ENCODE measurements around the gene LGALS4. TPM values are rescaled to one million over a fixed set of nuclear protein-coding genes. Genes with fewer than 3 reads are reported as not detected.
"Not testable (repeated sequence)": the region's sequence is repeated elsewhere in the genome, so short reads cannot be mapped to it uniquely, and the experiment has no call there.

The LGALS4 gene
- polyA plus RNA-seq, 4 donors, result 1,130 to 3,807 (median 2,480) TPM

DNA sequence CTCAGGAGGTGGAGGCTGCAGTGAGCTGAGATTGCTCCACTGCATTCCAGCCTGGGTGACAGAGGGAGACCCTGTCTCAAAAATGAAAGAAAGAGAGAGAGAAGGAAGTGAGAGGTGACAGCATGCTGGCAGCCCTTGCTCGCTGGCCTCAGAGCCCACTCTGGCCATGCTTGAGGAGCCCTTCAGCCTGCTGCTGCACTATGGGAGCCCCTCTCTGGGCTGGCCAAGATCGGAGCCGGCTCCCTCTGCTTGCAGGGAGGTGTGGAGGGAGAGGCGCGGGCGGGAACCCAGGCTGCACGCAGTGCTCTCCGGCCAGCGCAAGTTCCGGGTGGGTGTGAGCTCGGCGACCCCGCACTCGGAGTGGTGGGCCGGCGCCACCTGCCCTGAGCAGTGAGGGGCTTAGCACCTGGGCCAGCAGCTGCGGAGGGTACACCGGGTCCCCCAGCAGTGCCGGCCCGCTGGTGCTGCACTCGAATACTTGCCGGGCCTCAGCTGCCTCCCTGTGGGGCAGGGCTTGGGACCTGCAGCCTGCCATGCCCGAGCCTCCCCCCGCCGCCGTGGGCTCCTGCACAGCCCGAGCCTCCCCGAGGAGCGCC is 8.6 kb upstream of the LGALS4 start:
- H3K27ac ChIP-seq (ENCODE audit: low read depth in 1 of 3, low read length in 2 of 3), result peak overlapping the region; percentile 48 to 87 (median 84)
- not testable (repeated sequence) for DNase-seq; FAIRE-seq; H3K27me3 ChIP-seq (ENCODE audit: control insufficient read depth in 3 of 3, insufficient read depth in 3 of 3, low read length in 3 of 3); H3K9me3 ChIP-seq (ENCODE audit: control insufficient read depth in 2 of 2, insufficient read depth in 1 of 2, low read depth in 1 of 2, low read length in 1 of 2)
- 92 to 95% (median 94%) methylated on average over 16 to 29 of the region's 29 CpGs for WGBS, 3 donors
- H3K4me1 ChIP-seq (ENCODE audit: control insufficient read depth in 3 of 3, insufficient read depth in 2 of 3, low read depth in 1 of 3, low read length in 2 of 3), result peaks cover 3 to 59% (median 6%) of the 10 kb centered on the region in 3 donors
- peaks cover 0 to 60% (median 8%) of the 10 kb centered on the region in 3 donors for H3K36me3 ChIP-seq (ENCODE audit: control insufficient read depth in 3 of 3, insufficient read depth in 2 of 3, low read depth in 1 of 3, low read length in 3 of 3)
- H3K4me3 ChIP-seq (ENCODE audit: low read depth in 1 of 3, low read length in 3 of 3), result peak overlapping the region in 1 of 3 donors; percentile 42

GRCh38 chr19:38819231-38819920 is 6.6 kb upstream of the LGALS4 start:
- DNase-seq, result peak; percentile 95 to 98
- peak overlapping the region; percentile 75 to 84 (median 79) for H3K27ac ChIP-seq (ENCODE audit: low read depth in 1 of 3, low read length in 2 of 3)
- peaks cover 0 to 75% (median 10%) of the 10 kb centered on the region in 3 donors for H3K36me3 ChIP-seq (ENCODE audit: control insufficient read depth in 3 of 3, insufficient read depth in 2 of 3, low read depth in 1 of 3, low read length in 3 of 3)
- peaks cover 0 to 2% of the 10 kb centered on the region in 2 donors for H3K9me3 ChIP-seq (ENCODE audit: control insufficient read depth in 2 of 2, insufficient read depth in 1 of 2, low read depth in 1 of 2, low read length in 1 of 2)
- no peak for FAIRE-seq
- no peaks in the 10 kb centered on the region for H3K27me3 ChIP-seq (ENCODE audit: control insufficient read depth in 3 of 3, insufficient read depth in 3 of 3, low read length in 3 of 3)
- H3K4me3 ChIP-seq (ENCODE audit: low read depth in 1 of 3, low read length in 3 of 3), result peak overlapping the region in 1 of 3 donors; percentile 17
- H3K4me1 ChIP-seq (ENCODE audit: control insufficient read depth in 3 of 3, insufficient read depth in 2 of 3, low read depth in 1 of 3, low read length in 2 of 3), result peaks cover 3 to 64% (median 10%) of the 10 kb centered on the region in 3 donors
- WGBS, 3 donors, result 17 to 63% (median 53%) methylated on average over 13 of the region's 13 CpGs

DNA sequence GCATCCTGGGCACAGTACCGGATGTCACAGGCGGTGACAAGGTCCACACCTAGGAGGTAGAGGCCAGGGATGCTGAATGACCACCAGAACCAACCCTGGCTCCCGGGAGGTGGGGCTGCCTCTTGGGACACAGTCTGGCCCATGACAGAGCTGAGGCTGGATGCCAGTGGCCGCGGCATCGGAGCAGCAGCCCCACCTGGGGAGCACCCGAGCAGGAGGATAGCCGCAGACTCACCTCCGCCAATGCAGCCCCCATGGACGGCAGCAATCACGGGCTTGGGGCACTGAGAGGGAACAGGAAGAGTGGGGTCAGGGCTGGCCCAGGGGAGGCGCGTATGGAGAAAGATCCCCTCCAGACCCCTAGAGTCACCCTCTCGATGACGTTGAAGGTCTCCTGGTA is 4.3 kb upstream of the LGALS4 start:
- Histone ChIP-seq H3K9me3 (ENCODE audit: control insufficient read depth in 2 of 2, insufficient read depth in 1 of 2, low read depth in 1 of 2, low read length in 1 of 2) (peaks cover 0 to 2% of the 10 kb centered on the region in 2 donors), H3K4me3 (ENCODE audit: low read depth in 1 of 3, low read length in 3 of 3) (no peak overlapping the region), H3K27ac (ENCODE audit: low read depth in 1 of 3, low read length in 2 of 3) (peak overlapping the region in 1 of 3 donors; percentile 94), H3K36me3 (ENCODE audit: control insufficient read depth in 3 of 3, insufficient read depth in 2 of 3, low read depth in 1 of 3, low read length in 3 of 3) (peaks cover 0 to 74% (median 10%) of the 10 kb centered on the region in 3 donors), H3K4me1 (ENCODE audit: control insufficient read depth in 3 of 3, insufficient read depth in 2 of 3, low read depth in 1 of 3, low read length in 2 of 3) (peaks cover 3 to 81% (median 10%) of the 10 kb centered on the region in 3 donors), H3K27me3 (ENCODE audit: control insufficient read depth in 3 of 3, insufficient read depth in 3 of 3, low read length in 3 of 3) (no peaks in the 10 kb centered on the region)
- WGBS, 3 donors, result 89 to 94% (median 92%) methylated on average over 15 of the region's 15 CpGs
- DNase-seq (no peak), FAIRE-seq (no peak)

GRCh38 chr19:38816131-38816750 is 3.5 kb upstream of the LGALS4 start:
- WGBS, 3 donors, result 91 to 94% (median 91%) methylated on average over 15 to 18 of the region's 18 CpGs
- Histone ChIP-seq H3K4me1 (ENCODE audit: control insufficient read depth in 3 of 3, insufficient read depth in 2 of 3, low read depth in 1 of 3, low read length in 2 of 3) (peaks cover 3 to 80% (median 10%) of the 10 kb centered on the region in 3 donors), H3K27me3 (ENCODE audit: control insufficient read depth in 3 of 3, insufficient read depth in 3 of 3, low read length in 3 of 3) (no peaks in the 10 kb centered on the region), H3K4me3 (ENCODE audit: low read depth in 1 of 3, low read length in 3 of 3) (no peak overlapping the region), H3K36me3 (ENCODE audit: control insufficient read depth in 3 of 3, insufficient read depth in 2 of 3, low read depth in 1 of 3, low read length in 3 of 3) (peaks cover 0 to 72% (median 10%) of the 10 kb centered on the region in 3 donors), H3K9me3 (ENCODE audit: control insufficient read depth in 2 of 2, insufficient read depth in 1 of 2, low read depth in 1 of 2, low read length in 1 of 2) (peaks cover 0 to 1% of the 10 kb centered on the region in 2 donors), H3K27ac (ENCODE audit: low read depth in 1 of 3, low read length in 2 of 3) (peak overlapping the region; percentile 55 to 94 (median 89))
- DNase-seq (no peak), FAIRE-seq (no peak)

GRCh38 chr19:38815059-38816001 is 2.6 kb upstream of the LGALS4 start:
- no peaks in the 10 kb centered on the region for H3K9me3 ChIP-seq (ENCODE audit: control insufficient read depth in 2 of 2, insufficient read depth in 1 of 2, low read depth in 1 of 2, low read length in 1 of 2)
- 20 to 69% (median 48%) methylated on average over 34 of the region's 34 CpGs for WGBS, 3 donors
- H3K27ac ChIP-seq (ENCODE audit: low read depth in 1 of 3, low read length in 2 of 3), result peak overlapping the region; percentile 45 to 94 (median 89)
- H3K36me3 ChIP-seq (ENCODE audit: control insufficient read depth in 3 of 3, insufficient read depth in 2 of 3, low read depth in 1 of 3, low read length in 3 of 3), result peaks cover 0 to 71% (median 10%) of the 10 kb centered on the region in 3 donors
- FAIRE-seq (no peak), DNase-seq (peak; percentile 87 to 89)
- H3K4me3 ChIP-seq (ENCODE audit: low read depth in 1 of 3, low read length in 3 of 3), result no peak overlapping the region
- H3K27me3 ChIP-seq (ENCODE audit: control insufficient read depth in 3 of 3, insufficient read depth in 3 of 3, low read length in 3 of 3), result no peaks in the 10 kb centered on the region
- H3K4me1 ChIP-seq (ENCODE audit: control insufficient read depth in 3 of 3, insufficient read depth in 2 of 3, low read depth in 1 of 3, low read length in 2 of 3), result peaks cover 3 to 71% (median 10%) of the 10 kb centered on the region in 3 donors

DNA sequence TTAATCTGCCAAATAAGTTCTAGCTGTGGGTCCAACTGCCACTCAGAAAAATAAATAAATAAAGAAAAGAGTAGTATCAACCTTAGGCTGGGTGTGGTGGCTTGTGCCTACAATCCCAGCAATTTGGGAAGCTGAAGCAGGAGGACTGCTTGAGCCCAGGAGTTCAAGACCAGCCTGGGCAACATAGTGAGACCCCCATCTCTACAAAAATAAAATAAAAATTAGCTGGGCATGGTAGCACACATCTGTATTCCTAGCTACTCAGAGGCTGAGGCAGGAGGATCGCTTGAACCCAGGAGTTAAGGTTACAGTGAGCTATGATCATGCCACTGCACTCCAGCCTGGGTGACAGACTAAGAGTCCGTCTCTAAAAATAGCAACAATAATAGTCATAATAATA is 1.2 kb upstream of the LGALS4 start:
- FAIRE-seq; DNase-seq; H3K27me3 ChIP-seq (ENCODE audit: control insufficient read depth in 3 of 3, insufficient read depth in 3 of 3, low read length in 3 of 3); H3K9me3 ChIP-seq (ENCODE audit: control insufficient read depth in 2 of 2, insufficient read depth in 1 of 2, low read depth in 1 of 2, low read length in 1 of 2): not testable (repeated sequence)
- Histone ChIP-seq H3K36me3 (ENCODE audit: control insufficient read depth in 3 of 3, insufficient read depth in 2 of 3, low read depth in 1 of 3, low read length in 3 of 3) (peaks cover 0 to 78% (median 10%) of the 10 kb centered on the region in 3 donors), H3K4me1 (ENCODE audit: control insufficient read depth in 3 of 3, insufficient read depth in 2 of 3, low read depth in 1 of 3, low read length in 2 of 3) (peaks cover 3 to 68% (median 12%) of the 10 kb centered on the region in 3 donors), H3K27ac (ENCODE audit: low read depth in 1 of 3, low read length in 2 of 3) (peak overlapping the region; percentile 57 to 94 (median 83)), H3K4me3 (ENCODE audit: low read depth in 1 of 3, low read length in 3 of 3) (peak overlapping the region in 1 of 3 donors; percentile 25)
- 32 to 67% (median 38%) methylated on average over 2 of the region's 2 CpGs for WGBS, 3 donors

DNA sequence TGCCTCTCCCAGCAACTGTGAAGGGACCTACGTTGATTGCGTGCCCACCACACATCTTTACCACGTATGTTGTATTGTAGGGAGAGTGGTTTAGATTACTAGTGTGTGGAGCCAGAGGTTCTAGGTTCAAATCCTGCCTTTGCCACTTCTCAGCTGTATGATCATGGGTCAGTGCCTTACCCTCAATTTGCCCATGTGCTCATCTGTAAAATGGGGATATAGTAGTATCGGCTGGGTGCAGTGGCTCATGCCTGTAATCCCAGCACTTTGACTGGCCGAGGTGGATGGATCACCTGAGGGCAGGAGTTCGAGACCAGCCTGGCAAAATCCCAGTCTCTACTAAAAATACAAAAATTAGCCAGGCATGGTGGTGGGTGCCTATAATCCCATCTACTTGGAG is 578 bp upstream of the LGALS4 start:
- no peaks in the 10 kb centered on the region for H3K27me3 ChIP-seq (ENCODE audit: control insufficient read depth in 3 of 3, insufficient read depth in 3 of 3, low read length in 3 of 3)
- no peaks in the 10 kb centered on the region for H3K9me3 ChIP-seq (ENCODE audit: control insufficient read depth in 2 of 2, insufficient read depth in 1 of 2, low read depth in 1 of 2, low read length in 1 of 2)
- DNase-seq, result no peak
- FAIRE-seq, result no peak
- H3K4me1 ChIP-seq (ENCODE audit: control insufficient read depth in 3 of 3, insufficient read depth in 2 of 3, low read depth in 1 of 3, low read length in 2 of 3), result peaks cover 3 to 68% (median 12%) of the 10 kb centered on the region in 3 donors
- peaks cover 0 to 78% (median 10%) of the 10 kb centered on the region in 3 donors for H3K36me3 ChIP-seq (ENCODE audit: control insufficient read depth in 3 of 3, insufficient read depth in 2 of 3, low read depth in 1 of 3, low read length in 3 of 3)
- 29 to 66% (median 36%) methylated on average over 6 of the region's 6 CpGs for WGBS, 3 donors
- peak overlapping the region; percentile 83 to 94 (median 93) for H3K27ac ChIP-seq (ENCODE audit: low read depth in 1 of 3, low read length in 2 of 3)
- H3K4me3 ChIP-seq (ENCODE audit: low read depth in 1 of 3, low read length in 3 of 3), result peak overlapping the region in 2 of 3 donors; percentile 51 to 71

All from small intestine (tissue), 7 donors.